ENCODE measurements around the gene APOL2.
"Not testable (repeated sequence)": the region's sequence is repeated elsewhere in the genome, so short reads cannot be mapped to it uniquely, and the experiment has no call there.

GRCh38 chr22:36255572-36255971 is 16.2 kb upstream of the APOL2 start:
- TF ChIP-seq, protein P1, sequence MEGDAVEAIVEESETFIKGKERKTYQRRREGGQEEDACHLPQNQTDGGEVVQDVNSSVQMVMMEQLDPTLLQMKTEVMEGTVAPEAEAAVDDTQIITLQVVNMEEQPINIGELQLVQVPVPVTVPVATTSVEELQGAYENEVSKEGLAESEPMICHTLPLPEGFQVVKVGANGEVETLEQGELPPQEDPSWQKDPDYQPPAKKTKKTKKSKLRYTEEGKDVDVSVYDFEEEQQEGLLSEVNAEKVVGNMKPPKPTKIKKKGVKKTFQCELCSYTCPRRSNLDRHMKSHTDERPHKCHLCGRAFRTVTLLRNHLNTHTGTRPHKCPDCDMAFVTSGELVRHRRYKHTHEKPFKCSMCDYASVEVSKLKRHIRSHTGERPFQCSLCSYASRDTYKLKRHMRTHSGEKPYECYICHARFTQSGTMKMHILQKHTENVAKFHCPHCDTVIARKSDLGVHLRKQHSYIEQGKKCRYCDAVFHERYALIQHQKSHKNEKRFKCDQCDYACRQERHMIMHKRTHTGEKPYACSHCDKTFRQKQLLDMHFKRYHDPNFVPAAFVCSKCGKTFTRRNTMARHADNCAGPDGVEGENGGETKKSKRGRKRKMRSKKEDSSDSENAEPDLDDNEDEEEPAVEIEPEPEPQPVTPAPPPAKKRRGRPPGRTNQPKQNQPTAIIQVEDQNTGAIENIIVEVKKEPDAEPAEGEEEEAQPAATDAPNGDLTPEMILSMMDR (IDR thresholded peaks at IDR 0.05; ENCODE audit: insufficient read depth, low read depth, low read length) = not testable (repeated sequence)
- TF ChIP-seq EZH2 (IDR thresholded peaks at IDR 0.05; ENCODE audit: insufficient read depth, low read length) = not testable (repeated sequence)

Data from astrocyte (in vitro differentiated cells and primary cell).